DMS79 (cell line): ENCODE data around the gene MEIOB.

Experiments
- DNase-seq: peaks from one replicate; lab custom pipeline; 2025; lab: John Stamatoyannopoulos, UW

MEIOB gene

DNA sequence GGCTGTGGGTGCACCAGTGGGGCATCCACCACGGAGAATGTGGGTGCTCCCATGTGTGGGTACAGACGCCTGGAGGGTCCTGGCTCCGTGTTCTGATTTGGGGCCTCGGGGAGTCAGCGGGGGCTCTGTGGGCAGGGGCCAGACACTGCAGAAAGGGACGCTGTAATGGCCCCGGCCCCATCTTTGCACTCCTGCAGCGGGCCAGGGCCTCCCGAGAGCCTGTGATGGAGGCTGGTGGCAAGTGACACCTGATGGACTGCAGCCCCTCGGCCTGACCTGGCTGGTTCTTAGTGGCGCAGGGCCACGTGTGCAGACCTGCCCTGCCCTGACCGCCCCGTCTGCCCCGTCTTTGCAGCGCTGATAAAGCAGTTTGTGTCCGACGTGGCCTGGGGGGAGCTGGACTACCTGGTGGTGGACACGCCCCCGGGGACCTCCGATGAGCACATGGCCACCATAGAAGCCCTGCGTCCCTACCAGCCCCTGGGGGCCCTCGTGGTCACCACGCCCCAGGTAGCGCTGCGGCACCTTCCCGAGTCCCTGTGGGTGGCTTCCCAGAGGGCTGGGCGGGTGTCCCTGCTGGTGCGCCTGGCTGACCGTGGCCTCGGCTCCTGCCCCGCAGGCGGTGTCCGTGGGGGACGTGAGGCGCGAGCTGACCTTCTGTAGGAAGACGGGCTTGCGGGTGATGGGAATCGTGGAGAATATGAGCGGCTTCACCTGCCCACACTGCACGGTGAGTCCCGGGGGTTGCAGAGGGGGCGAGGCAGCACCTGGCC is 84.5 kb downstream of the MEIOB start:
- no peak for DNase-seq

DNA sequence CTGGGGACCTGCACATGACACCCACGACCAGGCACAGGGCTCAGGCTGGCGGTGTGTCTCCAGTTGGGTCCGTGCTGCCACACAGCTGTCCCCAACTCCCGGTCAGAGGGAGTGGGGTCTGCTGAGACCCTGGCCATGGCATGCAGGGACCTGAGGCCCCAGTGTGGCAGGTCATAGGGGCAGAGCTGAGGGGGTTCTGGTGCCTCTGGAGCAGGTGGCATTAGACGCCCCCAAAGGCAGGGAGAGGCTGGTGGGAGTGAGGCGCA is 85.0 kb downstream of the MEIOB start:
- no peak for DNase-seq

DNA sequence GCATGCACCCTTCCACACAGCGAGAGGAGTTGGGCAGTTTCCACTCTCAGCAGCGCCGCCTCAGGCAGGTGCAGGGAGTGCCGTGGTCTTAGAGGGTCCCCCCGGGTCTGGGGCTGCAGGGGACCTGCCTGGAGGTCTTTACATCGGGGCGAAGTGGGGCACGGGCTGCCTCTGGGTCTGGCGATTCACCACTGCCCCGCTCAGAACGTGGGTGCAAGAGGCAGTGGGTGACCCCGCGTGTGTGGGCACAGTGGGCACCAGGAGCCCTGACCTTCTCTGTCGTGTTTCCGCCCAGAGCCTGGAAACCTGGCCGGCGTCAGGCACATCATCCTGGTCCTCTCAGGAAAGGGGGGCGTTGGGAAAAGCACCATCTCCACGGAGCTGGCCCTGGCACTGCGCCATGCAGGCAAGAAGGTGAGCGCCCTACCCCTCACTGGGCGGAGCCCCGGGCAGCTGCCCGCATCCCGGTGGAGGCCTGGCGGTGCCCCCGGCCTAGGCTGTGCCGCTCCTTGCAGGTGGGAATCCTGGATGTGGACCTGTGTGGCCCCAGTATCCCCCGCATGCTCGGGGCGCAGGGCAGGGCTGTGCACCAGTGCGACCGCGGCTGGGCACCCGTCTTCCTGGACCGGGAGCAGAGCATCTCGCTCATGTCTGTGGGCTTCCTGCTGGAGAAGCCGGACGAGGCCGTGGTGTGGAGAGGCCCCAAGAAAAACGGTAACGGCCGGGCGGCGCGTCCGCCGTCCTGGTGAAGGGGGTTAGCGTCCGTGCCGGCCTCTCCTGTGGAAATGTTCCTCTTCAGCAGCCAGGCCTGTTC is 85.5 kb downstream of the MEIOB start:
- no peak for DNase-seq

DNA sequence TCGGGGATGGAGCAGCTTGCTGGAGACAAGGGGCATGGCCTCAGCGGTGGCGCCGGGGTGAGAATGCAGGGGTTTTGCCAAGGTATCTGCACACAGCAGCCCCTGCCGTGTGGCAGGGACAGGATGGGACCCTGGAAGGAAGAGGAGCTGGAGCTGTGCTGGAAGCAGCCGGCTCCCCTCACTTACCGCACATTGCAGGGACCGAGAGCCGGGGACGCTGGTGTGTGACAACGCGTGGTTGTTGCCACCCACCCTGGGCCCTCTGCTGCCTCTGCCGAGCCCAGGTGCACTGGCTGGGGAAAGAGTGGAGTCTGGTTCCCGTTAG is 86.2 kb downstream of the MEIOB start:
- no peak for DNase-seq

DNA sequence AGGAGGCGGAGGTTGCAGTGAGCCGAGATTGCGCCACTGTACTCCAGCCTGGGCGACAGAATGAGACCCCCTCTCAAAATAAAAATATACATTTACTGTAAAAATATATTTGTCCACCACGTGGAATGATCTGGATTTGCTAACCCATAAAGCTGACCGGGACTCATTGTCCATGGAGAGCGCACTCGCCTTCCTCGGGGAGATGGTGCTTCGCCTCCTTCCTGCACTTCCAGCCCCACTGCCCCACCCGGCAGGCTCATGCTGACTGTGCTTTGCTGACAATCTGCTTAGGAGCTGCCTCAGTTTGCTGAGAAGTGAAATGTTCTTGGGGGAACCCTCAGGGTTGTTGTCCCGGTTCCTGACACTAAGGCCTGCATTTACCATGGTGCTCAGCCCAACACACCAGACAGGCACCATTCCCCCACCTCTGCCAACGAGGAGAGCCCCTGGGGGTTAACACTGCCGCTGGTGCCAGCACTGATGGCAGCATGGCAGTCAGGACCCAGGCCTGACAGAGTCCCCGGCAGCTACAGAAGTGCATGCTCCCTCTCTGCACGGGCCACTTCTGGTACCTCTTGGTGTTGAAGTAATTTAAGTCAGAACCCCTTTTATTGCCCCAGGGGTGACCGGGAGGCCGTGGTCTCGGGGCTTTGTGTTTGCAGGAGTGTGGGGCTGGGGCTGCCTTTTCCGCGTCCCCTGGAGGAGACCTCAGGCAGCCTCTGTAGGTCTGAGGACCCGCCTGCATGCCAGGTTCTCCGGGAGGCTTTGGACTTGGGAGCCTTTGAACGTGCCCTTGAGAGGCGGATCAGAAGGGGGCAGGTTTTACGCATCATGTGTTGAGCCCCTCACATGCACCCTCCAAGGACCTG is 86.8 kb downstream of the MEIOB start:
- no peak for DNase-seq
